ENCODE data around the gene ZSWIM6. TPM values are rescaled to one million over a fixed set of nuclear protein-coding genes. Genes with fewer than 3 reads are reported as not detected.

Gene ZSWIM6
- total RNA-seq, 1 donor from 2014 or later = 5.7 TPM

DNA sequence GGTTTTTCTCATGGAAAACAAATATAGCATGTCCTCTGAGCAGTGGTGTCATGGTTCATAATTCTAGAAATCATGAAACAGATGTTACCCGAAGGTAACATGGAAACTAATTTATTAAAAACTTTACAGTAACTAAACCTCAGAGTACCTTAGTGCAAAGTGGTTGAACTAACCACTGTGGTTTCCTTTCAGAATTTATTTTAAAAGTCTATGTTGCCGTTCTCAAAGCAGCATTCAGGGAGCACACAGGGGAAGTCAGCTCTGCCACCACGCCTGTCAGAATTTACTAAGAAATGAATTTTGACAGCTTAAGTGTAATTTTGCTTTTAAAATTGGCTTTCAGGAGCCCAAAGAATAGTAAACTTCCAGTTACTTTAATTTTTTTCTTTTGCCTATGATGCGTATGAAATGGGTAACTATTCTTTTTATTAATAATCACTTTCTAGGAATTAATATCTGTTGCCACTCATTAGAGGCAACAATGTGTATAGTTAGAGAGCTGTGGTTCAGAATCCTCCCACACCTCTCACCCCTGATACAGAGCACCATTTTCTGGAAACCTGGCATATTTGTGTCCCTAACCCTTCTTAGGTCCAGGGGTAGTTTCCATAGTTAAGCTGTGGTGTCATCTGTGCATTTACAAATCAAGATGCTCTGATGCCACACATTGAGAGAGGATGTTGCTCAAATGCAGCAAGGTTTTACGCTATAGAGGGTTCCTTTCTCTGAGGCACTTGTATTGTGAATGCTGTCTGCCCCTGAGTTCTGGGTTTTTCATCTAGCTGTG is 202.6 kb downstream of the ZSWIM6 start:
- Histone ChIP-seq H3K9me3 (replicated peaks) (peaks cover 12% of the 10 kb centered on the region), H3K4me3 (no peak overlapping the region), H3K4me1 (no peaks in the 10 kb centered on the region), H3K27ac (replicated peaks) (no peak overlapping the region), H3K36me3 (peaks cover 70% of the 10 kb centered on the region), H3K27me3 (ENCODE audit: low read depth) (no peaks in the 10 kb centered on the region)
- no peak for DNase-seq
- intact Hi-C loops (cut with micrococcal nuclease) = no loop called here
- TF ChIP-seq, protein P1, sequence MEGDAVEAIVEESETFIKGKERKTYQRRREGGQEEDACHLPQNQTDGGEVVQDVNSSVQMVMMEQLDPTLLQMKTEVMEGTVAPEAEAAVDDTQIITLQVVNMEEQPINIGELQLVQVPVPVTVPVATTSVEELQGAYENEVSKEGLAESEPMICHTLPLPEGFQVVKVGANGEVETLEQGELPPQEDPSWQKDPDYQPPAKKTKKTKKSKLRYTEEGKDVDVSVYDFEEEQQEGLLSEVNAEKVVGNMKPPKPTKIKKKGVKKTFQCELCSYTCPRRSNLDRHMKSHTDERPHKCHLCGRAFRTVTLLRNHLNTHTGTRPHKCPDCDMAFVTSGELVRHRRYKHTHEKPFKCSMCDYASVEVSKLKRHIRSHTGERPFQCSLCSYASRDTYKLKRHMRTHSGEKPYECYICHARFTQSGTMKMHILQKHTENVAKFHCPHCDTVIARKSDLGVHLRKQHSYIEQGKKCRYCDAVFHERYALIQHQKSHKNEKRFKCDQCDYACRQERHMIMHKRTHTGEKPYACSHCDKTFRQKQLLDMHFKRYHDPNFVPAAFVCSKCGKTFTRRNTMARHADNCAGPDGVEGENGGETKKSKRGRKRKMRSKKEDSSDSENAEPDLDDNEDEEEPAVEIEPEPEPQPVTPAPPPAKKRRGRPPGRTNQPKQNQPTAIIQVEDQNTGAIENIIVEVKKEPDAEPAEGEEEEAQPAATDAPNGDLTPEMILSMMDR (IDR thresholded peaks at IDR 0.05; ENCODE audit: borderline replicate concordance) = no peak

DNA sequence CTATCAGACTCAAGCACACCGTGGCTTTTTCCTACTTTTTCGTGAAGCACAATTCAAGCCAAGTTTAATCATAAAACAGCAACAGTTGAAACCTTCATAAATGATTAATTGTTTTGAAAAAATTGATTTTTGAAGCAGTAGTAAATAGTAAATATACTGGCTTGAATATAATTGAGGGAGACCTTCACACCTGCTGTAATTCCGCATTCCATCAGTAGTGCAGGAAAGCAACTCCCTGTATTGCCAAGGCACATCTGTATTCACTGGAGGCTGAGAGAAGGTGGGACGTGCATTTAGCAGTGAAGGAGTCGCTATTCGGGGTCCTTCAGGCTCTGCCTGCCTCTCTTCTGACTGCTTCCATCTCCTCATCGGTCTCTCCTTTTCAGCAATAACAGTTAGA is 203.8 kb downstream of the ZSWIM6 start:
- Histone ChIP-seq H3K27me3 (ENCODE audit: low read depth) (no peaks in the 10 kb centered on the region), H3K4me3 (no peak overlapping the region), H3K4me1 (no peaks in the 10 kb centered on the region), H3K9me3 (replicated peaks) (peaks cover 12% of the 10 kb centered on the region), H3K36me3 (peaks cover 79% of the 10 kb centered on the region), H3K27ac (replicated peaks) (no peak overlapping the region)
- intact Hi-C loops (cut with micrococcal nuclease) = no loop called here
- TF ChIP-seq, protein P1 (IDR thresholded peaks at IDR 0.05; ENCODE audit: borderline replicate concordance) = no peak
- DNase-seq = no peak

DNA sequence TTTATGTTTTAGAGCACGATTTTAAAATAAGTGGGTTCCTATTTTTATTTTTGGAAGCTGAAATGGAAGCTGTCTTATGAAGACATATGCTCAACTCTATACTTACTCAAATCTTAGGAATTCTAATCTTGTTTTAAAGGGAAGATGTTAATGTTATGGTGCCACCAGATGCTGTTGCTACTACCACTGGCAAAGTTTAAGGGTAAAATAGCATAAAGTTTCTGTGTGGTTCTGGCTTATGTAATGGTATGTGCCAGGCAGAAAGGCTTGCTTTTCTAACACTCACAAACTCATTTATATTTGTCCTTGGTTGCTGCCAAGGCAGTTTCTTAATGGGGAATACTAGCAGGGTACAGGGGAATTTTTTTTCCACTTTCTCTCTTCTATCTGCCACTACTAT is 204.9 kb downstream of the ZSWIM6 start:
- H3K27ac ChIP-seq (replicated peaks) = no peak overlapping the region
- TF ChIP-seq, protein P1 (IDR thresholded peaks at IDR 0.05; ENCODE audit: borderline replicate concordance) = no peak
- H3K27me3 ChIP-seq (ENCODE audit: low read depth) = no peaks in the 10 kb centered on the region
- H3K9me3 ChIP-seq (replicated peaks) = peaks cover 12% of the 10 kb centered on the region
- H3K4me3 ChIP-seq = no peak overlapping the region
- DNase-seq = no peak
- no peaks in the 10 kb centered on the region for H3K4me1 ChIP-seq
- intact Hi-C loops (cut with micrococcal nuclease) = no loop called here
- peaks cover 79% of the 10 kb centered on the region for H3K36me3 ChIP-seq

DNA sequence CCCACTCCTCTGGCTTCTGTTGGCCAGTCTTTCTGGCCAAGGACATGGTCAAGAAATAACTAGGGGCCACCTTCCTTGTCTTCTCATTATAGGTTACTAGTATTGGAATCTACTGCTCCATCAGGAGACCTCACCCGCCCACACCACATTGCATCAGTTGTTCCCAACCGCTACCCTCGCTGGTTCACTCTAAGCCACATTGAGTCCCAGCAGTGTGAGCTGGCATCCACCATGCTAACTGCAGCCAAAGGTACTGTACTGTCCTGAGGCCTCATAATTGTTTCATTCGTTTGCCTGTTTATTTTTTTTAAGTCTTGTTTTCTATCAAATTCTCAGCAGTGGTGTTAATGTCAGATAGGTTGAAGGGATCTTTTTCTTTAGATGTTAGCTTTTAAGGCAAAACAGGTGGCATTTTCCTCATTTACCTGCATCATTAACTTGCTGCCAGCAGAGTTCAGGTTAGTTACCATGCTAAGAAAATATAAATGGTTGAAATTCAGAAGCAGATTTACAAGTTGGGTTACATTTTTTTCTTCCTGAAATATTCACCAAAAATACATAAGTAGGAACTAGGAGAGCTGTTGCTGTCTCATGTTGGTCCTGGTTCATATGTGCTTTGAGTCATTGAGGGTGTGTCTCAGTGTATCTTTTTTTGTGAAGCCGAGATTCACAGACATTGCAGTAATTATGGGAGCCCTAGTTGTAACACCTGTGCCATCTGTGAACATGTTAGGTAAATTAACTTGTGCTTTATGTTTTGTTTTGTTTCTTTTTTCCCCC is 206.9 kb downstream of the ZSWIM6 start:
- TF ChIP-seq, protein P1 (IDR thresholded peaks at IDR 0.05; ENCODE audit: borderline replicate concordance) = no peak
- peaks cover 15% of the 10 kb centered on the region for H3K9me3 ChIP-seq (replicated peaks)
- DNase-seq = no peak
- no peak overlapping the region for H3K4me3 ChIP-seq
- H3K36me3 ChIP-seq = peaks cover 80% of the 10 kb centered on the region
- H3K27ac ChIP-seq (replicated peaks) = no peak overlapping the region
- H3K4me1 ChIP-seq = no peaks in the 10 kb centered on the region
- intact Hi-C loops (cut with micrococcal nuclease) = no loop called here
- H3K27me3 ChIP-seq (ENCODE audit: low read depth) = no peaks in the 10 kb centered on the region

DNA sequence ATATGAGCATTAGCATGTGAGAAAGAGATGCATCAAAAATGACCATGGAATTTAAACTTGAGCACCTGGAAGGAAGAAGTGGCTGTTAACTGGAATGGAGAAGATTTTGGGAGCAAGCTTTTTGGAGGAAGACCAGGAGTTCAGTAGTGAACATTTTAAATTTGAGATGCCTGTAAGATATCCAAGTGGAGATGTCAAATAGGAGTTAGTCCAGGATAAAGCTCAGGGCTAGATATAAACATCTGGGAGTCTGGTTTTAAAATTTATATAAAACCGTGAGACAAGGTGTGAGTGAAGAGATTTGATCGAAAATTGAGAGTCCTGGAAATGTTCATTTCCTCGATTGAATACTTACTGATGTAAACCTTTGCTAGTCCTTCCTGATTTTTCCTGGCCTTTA is 217.5 kb downstream of the ZSWIM6 start:
- TF ChIP-seq, protein P1 (IDR thresholded peaks at IDR 0.05; ENCODE audit: borderline replicate concordance) = no peak
- no peaks in the 10 kb centered on the region for H3K9me3 ChIP-seq (replicated peaks)
- H3K27me3 ChIP-seq (ENCODE audit: low read depth) = no peaks in the 10 kb centered on the region
- H3K4me1 ChIP-seq = peaks cover 7% of the 10 kb centered on the region
- intact Hi-C loops (cut with micrococcal nuclease) = no loop called here
- DNase-seq = no peak
- no peak overlapping the region for H3K27ac ChIP-seq (replicated peaks)
- no peak overlapping the region for H3K4me3 ChIP-seq
- H3K36me3 ChIP-seq = peaks cover 5% of the 10 kb centered on the region

All from left ventricle myocardium inferior (tissue), 1 donor.